HG03442 (cell line): ENCODE results near the gene NUP214.
"Not testable (repeated sequence)": the region's sequence is repeated elsewhere in the genome, so short reads cannot be mapped to it uniquely, and the experiment has no call there.

Source experiments
- ATAC-seq: cut with Tn5 transposase; IDR thresholded peaks from one replicate; pipeline ENCODE4 v1.9.1; 2021; ENCODE audit warnings: mild to moderate bottlenecking, moderate library complexity; ENCODE audit not compliant: unreplicated experiment

NUP214 gene

GRCh38 chr9:131158673-131159072, 33.3 kb downstream of the NUP214 start:
- not testable (repeated sequence) for ATAC-seq

- no peak for ATAC-seq
Observed at GRCh38 chr9:131160416-131161112, 35.2 kb downstream of the NUP214 start.

GRCh38 chr9:131161585-131161984, 36.2 kb downstream of the NUP214 start:
- no peak for ATAC-seq

- no peak for ATAC-seq
Observed at GRCh38 chr9:131162886-131163285, 37.5 kb downstream of the NUP214 start.

GRCh38 chr9:131165523-131165922, 40.1 kb downstream of the NUP214 start:
- ATAC-seq = no peak

GRCh38 chr9:131167146-131167692, 41.8 kb downstream of the NUP214 start:
- ATAC-seq = no peak

- ATAC-seq = no peak
Observed at GRCh38 chr9:131167936-131168335, 42.5 kb downstream of the NUP214 start.

- no peak for ATAC-seq
Observed at GRCh38 chr9:131169563-131170240, 44.3 kb downstream of the NUP214 start.

GRCh38 chr9:131173995-131174394, 48.6 kb downstream of the NUP214 start:
- ATAC-seq = no peak

- no peak for ATAC-seq
Observed at GRCh38 chr9:131174681-131175239, 49.4 kb downstream of the NUP214 start.

GRCh38 chr9:131177898-131178297, 52.5 kb downstream of the NUP214 start:
- ATAC-seq = no peak

GRCh38 chr9:131178382-131178781, 53.0 kb downstream of the NUP214 start:
- peak; percentile 75 for ATAC-seq

GRCh38 chr9:131178926-131179325, 53.5 kb downstream of the NUP214 start:
- no peak for ATAC-seq

GRCh38 chr9:131179561-131180219, 54.3 kb downstream of the NUP214 start:
- ATAC-seq = no peak

- ATAC-seq = no peak
Observed at GRCh38 chr9:131180454-131180853, 55.1 kb downstream of the NUP214 start.

- ATAC-seq = no peak
Observed at GRCh38 chr9:131181091-131181681, 55.8 kb downstream of the NUP214 start.

GRCh38 chr9:131185924-131186323, 60.5 kb downstream of the NUP214 start:
- no peak for ATAC-seq

GRCh38 chr9:131186622-131187021, 61.2 kb downstream of the NUP214 start:
- ATAC-seq = no peak

- no peak for ATAC-seq
Observed at GRCh38 chr9:131187957-131188356, 62.6 kb downstream of the NUP214 start.

GRCh38 chr9:131188976-131189375, 63.6 kb downstream of the NUP214 start:
- no peak for ATAC-seq

- no peak for ATAC-seq
Observed at GRCh38 chr9:131190191-131190590, 64.8 kb downstream of the NUP214 start.
